HG02938 (cell line): ENCODE data around the gene DUSP12.
"Not testable (repeated sequence)": the region's sequence is repeated elsewhere in the genome, so short reads cannot be mapped to it uniquely, and the experiment has no call there.

Experiments
- ATAC-seq: cut with Tn5 transposase; IDR thresholded peaks from one replicate; pipeline ENCODE4 v1.9.1; 2021; ENCODE audit warnings: mild to moderate bottlenecking, moderate library complexity; ENCODE audit not compliant: unreplicated experiment

DUSP12 gene, protein sequence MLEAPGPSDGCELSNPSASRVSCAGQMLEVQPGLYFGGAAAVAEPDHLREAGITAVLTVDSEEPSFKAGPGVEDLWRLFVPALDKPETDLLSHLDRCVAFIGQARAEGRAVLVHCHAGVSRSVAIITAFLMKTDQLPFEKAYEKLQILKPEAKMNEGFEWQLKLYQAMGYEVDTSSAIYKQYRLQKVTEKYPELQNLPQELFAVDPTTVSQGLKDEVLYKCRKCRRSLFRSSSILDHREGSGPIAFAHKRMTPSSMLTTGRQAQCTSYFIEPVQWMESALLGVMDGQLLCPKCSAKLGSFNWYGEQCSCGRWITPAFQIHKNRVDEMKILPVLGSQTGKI

DNA sequence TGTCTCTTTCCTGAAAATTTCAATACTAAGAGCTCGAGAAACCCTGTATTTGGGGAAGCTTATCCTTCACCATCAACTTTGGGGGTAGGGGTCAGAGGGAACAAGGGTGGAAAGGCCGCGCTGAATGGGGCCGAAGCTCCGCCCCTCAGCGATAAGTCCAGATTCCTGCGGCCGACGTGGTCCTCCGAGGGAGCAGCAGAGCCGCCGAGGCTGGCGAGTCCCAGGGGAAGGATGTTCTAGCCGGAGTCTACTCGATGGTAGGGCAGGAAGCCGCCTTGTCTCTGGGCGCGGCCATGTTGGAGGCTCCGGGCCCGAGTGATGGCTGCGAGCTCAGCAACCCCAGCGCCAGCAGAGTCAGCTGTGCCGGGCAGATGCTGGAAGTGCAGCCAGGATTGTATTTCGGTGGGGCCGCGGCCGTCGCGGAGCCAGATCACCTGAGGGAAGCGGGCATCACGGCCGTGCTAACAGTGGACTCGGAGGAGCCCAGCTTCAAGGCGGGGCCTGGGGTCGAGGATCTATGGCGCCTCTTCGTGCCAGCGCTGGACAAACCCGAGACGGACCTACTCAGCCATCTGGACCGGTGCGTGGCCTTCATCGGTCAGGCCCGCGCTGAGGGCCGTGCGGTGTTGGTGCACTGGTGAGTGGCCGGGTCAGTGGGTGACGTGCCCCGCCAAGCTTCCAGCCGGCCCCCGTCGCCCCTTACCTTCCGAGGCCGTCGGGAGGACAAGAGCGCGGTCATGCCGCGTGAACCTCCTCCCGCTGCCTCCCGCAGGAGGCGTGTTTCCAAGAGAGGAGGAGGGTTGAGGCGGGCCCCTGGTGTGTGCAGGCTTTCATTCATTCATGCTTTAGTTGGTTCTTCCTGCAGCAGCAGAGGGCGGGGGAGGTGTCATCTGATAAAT lies at the start of gene DUSP12:
Gene DUSP12, plus strand, starts transcription at position 278 of the 899 bp plus-strand sequence. Its CDS starts 16 bp downstream, at position 294.
- ATAC-seq = peak; percentile 91

DNA sequence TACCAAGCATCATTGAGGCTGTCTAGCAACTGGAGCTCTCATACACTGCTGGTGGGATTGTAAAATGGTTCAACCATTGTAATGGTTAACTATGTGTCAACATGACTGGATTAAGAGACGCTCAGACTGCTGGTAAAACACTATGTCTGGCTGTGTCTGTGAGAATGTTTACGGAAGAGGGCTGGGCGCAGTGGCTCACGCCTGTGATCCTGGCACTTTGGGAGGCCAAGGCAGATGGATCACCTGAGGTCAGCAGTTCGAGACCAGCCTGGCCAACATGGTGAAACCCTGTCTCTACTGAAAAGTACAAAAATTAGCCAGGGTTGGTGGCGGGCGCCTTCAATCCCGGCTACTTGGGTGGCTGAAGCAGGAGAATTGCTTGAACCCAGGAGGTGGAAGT lies 47.3 kb upstream of the DUSP12 start:
- no peak for ATAC-seq

DNA sequence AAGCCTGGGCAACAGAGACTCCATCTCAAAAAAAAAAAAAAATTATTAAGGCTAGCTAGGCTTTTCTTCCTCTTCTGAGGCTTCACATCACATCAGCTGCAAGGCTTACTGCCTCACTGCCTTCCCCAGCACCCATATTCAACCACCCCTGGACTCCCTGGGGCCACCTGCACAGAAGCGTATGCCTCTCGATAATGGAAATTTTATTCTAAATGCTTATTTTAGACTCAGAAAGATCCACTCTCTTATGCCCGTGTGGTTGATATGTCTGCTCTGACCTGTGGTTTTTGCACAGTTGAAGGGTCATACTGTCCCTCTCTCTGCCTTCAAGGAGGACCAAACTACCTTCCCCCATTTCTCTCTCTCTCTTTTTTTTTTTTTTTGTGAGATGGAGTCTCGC lies 44.0 kb upstream of the DUSP12 start:
- no peak for ATAC-seq

DNA sequence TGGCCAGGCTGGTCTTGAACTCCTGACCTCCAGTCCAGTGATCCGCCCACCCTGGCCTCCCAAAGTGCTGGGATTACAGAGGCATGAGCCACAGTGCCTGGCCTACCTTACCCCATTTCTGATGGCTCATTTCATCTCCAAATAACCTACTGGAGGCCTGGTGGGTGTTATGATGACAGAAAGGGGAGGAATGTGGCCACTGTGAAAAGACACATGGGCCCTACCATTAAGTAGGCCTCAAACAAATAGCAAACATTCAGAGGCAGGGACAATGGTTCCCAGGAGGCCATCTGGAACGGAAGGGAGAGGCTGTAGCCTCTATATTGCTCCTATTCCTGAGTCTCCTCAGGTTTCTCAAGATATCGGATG lies 43.5 kb upstream of the DUSP12 start:
- ATAC-seq = no peak

DNA sequence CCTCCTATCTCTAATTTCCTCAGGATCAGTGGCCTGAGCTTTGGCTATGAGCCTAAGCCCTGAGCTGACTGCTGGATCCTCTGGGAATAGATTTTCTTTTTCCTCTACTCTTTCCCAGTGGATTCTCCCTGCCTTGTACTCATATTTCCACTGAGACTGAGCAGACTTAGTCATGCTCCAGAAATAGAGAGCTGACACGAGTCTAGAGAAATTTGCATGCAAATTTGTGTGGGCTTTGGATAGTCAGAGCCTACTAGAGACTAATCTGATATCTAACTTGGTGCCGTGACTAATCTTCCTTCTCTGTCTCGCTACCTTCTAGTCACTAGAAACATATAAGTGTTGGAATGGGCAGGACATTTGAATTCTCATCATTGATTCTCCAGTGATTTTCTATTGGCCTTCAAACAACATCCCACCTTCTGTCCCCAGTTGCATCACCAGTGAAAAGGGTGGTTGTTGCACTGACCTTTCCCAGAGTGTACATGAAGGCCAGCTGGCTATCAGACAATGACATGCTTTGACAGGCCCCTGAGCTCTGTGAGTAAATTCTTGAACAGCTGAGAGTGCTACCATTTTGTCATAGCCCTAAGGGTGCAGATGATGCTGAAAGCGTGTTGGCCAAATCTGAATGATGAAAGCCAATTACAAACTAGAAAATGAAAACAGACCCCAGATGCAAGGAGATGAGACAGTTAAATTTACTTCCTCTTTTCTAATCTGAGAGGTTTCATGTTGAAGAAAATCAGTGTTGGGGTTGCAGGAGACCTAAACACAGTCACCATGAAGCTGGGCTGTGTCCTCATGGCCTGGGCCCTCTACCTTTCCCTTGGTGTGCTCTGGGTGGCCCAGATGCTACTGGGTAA lies 42.9 kb upstream of the DUSP12 start, which contains the start of gene FCRLA:
Gene FCRLA, plus strand, starts transcription at position 748 of the 866 bp plus-strand sequence. Its CDS starts 36 bp downstream, at position 784.
- peak; percentile 73 for ATAC-seq

DNA sequence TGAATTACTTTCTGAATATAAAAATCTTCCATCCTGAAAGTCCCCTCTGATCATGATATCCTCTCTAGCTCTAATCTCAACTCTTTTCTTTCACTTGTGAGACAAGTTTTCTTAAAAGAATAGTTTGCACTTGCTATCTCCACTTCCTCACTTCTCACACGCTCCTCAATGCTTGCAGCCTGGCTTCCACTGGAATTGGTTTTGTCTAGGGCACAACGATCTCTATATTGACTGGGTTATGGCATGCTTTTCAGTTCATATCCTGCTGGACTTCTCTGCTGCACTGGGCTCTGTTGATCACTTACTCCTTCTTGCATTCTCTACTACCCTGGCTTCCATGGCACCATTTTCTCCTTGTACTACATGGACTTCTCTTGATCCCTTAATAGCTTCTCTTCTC lies 42.1 kb upstream of the DUSP12 start:
- ATAC-seq = no peak

DNA sequence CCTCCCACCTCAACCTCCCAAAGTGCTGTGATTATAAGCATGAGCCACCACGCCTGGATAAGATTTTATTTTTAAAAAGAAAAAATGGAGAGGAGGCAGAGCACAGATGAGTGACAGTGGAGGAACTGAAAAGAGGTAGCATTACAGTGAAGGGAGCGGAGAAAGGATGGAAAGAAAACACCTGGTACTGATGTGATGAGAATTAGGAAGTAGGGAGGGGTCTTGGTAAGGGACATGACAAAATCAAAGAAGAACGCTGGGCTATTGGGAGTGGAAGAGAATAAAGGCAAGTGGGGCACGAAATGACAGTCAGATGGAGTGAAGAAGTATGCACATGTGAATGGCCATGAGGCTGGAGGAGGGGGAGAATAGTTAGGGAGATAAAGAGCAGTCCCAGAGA lies 40.2 kb upstream of the DUSP12 start:
- no peak for ATAC-seq

DNA sequence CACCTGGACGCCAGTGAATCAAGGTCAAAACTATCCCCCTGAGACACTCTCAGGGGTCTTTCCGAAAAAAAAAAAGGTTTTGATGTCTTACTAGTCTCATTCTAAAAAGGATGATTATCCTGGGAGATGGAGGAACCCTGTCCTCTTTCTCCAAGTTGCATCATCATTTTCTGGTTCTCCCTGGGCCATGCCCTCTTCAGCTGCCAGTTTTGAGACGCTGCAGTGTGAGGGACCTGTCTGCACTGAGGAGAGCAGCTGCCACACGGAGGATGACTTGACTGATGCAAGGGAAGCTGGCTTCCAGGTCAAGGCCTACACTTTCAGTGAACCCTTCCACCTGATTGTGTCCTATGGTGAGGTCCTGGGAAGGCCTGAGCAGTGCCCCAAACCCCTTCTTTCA lies 39.0 kb upstream of the DUSP12 start:
- ATAC-seq = no peak

DNA sequence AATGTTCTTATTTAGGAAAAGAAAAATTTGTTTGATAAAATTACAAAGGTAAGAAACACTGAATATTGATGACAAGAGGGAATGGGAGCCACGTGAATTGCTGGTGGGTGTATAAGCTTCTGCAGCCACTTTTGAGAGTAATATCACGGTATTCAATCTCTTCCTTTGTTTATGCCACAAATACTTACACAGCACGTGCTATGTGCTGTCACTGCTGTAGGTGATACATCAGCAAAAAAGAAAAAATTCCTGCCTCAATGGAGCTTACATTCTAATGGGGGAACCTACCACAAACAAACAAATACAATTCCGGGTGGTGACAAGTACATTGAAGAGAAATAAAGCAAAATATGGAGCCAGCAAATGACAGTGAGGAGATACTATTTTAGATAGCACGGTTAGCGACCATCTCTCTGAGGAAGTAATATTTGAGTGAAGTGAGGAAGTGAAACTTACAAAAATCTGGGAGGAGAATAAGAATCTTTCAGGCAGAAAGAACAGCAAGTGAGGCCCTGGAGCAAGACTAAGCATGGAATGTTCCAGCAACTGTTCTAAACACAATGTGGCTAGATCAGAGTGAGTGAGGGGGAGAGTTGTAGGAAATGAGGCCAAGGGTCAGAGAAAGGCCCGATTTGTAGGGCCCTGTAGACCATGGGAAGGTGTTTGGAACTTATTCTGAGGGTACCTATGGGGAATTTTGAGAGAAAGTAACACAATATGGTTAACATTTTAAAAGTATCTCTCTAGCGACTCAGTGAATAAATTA lies 30.8 kb upstream of the DUSP12 start:
- ATAC-seq = peak; percentile 45

DNA sequence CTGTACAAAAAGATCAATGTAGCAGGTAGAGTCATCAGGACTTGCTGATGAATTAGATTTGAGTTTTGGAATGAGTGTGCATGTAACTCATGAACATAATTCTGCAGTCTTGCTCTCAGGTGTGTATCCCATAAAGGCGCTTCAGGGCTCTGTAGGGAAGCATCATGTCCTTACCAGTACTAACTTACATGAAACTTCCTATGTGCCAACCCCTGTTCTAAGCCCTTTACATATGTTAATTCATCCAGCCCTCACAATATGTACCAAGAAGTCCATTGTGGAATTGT lies 30.3 kb upstream of the DUSP12 start:
- peak; percentile 45 for ATAC-seq

DNA sequence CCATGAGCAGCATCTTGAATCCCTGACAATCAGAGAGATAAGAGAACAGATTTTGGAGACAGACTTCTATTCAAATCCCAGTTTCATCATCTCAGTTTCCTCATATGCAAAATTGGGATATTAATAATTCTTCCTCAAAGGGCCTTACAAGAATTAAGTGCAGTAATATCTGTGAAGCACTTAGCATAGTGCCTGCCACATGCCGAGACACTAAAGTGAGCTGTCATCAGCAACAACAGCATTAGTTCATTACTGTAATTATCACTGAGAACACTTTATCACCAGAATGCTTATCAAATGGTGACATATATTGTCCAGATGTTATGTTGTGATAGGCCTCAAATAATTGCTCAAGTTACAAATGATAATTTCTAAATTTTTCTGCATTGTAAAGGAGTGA lies 29.2 kb upstream of the DUSP12 start:
- no peak for ATAC-seq

DNA sequence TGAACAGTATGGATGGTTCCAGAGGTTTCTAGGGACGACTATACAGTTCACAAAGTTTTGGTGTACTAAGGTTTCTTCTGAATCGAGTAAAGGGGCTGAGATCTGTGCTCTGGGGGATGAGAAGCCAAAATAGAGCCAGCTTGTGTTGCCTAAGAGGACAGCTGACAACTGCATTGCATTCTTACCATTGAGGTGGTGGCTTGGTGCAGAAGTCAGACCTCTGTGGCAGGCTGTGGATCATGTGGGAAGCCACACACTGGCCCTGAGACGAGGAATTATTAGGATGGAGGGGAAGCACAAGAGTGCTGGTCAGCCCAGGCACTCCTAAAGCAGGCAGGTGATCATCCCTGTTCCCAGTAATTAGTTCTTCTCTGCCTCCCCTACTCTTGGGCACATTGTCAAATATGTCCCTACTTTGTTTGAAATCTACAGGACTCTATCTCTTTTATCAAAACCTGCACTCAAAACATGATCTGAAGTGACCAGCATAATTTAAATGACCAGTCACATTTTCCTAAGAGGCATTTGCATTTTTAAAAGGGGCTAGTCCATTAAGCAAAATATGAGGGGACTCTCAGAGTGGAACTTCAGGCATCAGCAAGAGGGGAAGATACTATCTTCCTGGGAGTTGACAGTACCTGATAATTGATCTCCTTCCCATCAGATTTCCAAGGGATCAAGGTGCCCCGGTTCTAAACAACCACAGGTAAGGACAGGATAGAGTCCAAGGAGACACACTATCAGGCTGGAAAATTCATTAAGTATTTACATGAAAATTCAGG lies 28.4 kb upstream of the DUSP12 start, which contains the start of gene FCRLB:
Gene FCRLB, plus strand, starts transcription at position 589 of the 782 bp plus-strand sequence. CDS start 1,129 bp downstream, outside the sequence.
- ATAC-seq = no peak

DNA sequence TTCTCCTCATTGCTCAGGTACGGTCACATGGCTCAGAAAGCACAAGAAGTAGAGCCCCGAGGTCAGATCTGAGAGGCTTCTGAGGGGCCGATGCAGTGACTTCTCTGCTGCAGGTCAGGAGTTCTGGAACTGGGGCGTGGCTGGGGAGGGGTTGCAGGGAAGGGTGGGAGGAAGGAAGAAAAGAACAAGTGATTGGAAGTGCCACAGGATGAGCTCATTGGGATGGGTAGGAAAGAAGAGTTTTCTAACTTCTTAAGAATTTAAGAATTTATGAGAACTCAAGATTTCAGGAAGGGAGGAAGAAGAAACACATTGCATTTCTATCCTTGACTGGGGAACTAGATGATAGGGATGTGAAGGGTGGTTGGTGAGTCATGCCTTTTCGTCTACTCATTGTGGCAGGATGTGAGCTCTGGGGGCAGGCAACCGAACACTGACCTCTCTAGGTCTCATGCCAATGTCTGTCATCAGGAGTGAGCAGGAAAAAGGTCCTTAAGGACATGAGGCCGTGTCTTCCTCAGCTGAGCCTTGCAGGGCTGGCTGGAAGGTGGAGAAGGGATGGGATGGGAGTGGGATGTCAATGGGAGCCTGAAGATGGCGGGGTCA lies 27.7 kb upstream of the DUSP12 start:
- ATAC-seq = no peak

DNA sequence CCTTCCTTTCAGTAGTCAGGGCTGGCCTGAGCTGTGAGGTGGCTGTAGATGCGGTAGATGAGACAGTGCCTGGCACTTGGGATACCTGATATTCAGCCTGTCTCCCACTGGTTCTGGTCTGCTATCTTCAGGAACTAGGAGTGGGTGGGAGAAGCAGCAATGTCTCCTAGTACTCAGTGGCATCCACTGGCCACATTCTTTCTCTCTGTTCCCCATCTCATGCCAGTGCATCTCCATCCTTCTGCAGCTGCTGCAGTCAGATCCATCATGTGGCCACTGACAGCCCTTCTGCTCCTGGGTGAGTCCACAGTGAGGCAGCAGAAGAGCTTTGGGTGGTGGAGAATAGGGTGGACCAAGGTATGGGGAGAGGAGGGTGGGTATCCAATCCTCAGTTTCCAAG lies 27.2 kb upstream of the DUSP12 start:
- no peak for ATAC-seq

DNA sequence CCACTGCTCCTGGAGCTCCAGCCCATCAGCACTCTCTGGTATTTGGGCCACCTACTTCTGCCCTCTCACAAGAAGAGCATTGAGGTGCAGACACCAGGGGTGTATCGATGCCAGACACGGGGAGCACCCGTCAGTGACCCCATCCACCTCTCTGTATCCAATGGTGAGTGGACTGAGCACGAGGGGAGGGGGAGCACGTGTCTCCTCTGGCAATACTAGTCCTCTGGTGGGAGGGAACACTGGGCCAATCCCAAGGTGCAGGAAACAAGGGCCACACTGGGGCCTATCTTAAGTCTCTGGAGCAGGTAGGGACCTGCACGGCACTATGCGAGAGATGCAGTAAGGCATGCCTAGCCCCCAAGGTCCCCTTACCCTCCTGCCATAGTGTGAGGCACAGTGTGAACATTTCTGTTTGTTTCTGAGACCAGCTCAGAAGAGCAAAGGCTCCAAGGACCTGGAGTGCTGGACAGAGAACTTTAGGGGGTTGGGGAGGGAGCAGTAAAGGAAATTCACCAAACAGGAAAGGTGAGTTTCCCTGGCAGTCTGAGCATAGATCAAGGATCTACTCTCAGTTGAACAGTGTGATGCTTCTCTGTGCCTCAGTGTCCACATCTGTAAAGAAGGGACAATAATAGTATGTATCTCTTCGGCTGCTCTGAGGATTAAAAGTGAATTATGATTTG lies 26.0 kb upstream of the DUSP12 start:
- ATAC-seq = no peak

DNA sequence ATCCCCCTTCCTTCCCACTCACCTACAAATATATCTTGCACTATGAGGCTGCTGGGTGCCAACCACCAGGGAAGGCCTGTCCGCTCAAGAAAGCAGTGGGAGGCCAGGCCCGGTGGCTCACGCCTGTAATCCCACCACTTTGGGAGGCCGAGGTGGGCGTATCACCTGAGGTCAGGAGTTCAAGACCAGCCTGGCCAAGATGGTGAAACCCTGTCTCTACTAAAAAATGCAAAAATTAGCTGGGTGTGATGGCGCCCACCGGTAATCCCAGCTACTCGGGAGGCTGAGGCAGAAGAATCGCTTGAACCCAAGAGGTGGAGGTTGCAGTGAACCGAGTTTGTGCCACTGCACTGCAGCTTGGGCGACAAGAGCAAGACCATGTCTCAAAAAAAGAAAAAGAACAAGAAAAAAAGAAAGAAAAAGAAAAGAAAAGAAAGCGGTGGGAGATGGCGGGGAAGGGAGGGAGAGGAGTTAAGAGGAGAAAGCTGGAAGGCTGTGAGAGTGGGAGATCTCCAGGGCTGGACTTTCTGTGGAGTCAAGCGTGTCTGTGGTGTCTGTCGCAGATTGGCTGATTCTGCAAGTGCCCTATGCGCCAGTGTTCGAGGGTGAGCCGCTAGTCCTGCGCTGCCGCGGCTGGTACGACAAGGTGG lies 24.2 kb upstream of the DUSP12 start:
- not testable (repeated sequence) for ATAC-seq

DNA sequence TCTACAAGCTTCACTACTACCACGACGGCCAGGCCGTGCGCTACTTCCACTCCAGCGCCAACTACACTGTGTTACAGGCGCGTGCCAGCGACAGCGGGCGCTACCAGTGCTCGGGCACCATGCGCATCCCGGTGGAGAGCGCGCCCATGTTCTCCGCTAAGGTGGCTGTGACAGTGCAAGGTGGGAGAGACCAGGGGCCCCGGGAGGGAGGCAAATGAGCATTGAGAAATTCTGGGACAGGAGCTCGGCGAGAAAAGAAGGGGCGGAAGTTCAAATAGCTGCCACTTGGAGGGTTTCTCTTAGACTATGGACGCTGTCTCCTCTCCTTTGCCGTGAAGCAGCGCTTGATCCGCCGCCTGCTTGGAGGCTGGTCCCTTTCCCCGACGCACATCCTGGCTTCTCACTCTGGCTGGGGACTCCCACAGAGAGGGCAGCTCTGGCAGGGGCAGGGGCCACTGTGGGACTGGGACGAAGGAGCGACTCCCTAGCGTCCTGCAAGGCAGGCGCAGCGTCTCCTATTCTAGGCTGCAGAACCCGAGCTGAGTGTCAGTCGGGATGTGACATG lies 23.6 kb upstream of the DUSP12 start:
- ATAC-seq = peak; percentile 27
